Stimulated activated CD4-positive, alpha-beta T cell treated with anti-CD3 and anti-CD28 coated beads, Interleukin-2, amount 100 ng/mL, for 24 hours (primary cell): Measurements from ENCODE around the gene ABCA13.

Experiments
- DNase-seq, 2 donors: peaks; one replicate each; pipeline ENCODE4 v3.0.0-alpha.2; 2020

ABCA13 gene

GRCh38 chr7:48300301-48300700, 129.0 kb downstream of the ABCA13 start:
- DNase-seq = no peak

- no peak for DNase-seq
Measured at GRCh38 chr7:48301201-48301600, 129.9 kb downstream of the ABCA13 start.

GRCh38 chr7:48304641-48305040, 133.4 kb downstream of the ABCA13 start:
- no peak for DNase-seq

GRCh38 chr7:48305661-48306060, 134.4 kb downstream of the ABCA13 start:
- DNase-seq = no peak

GRCh38 chr7:48307041-48307714, 135.9 kb downstream of the ABCA13 start:
- DNase-seq = no peak

- no peak for DNase-seq
Measured at GRCh38 chr7:48309720-48310119, 138.5 kb downstream of the ABCA13 start.

GRCh38 chr7:48311464-48312100, 140.3 kb downstream of the ABCA13 start:
- DNase-seq = no peak

GRCh38 chr7:48312151-48312550, 140.9 kb downstream of the ABCA13 start:
- DNase-seq = no peak

- DNase-seq = no peak
Measured at GRCh38 chr7:48316768-48317167, 145.5 kb downstream of the ABCA13 start.

GRCh38 chr7:48317360-48317759, 146.1 kb downstream of the ABCA13 start:
- DNase-seq = no peak

GRCh38 chr7:48321319-48322010, 150.2 kb downstream of the ABCA13 start:
- DNase-seq = no peak

- no peak for DNase-seq
Measured at GRCh38 chr7:48337012-48337621, 165.9 kb downstream of the ABCA13 start.

- no peak for DNase-seq
Measured at GRCh38 chr7:48337781-48338180, 166.5 kb downstream of the ABCA13 start.

GRCh38 chr7:48347230-48347825, 176.1 kb downstream of the ABCA13 start:
- no peak for DNase-seq

GRCh38 chr7:48350515-48350914, 179.3 kb downstream of the ABCA13 start:
- DNase-seq = no peak

GRCh38 chr7:48351900-48352299, 180.6 kb downstream of the ABCA13 start:
- DNase-seq = no peak

GRCh38 chr7:48355346-48355745, 184.1 kb downstream of the ABCA13 start:
- DNase-seq = no peak

- DNase-seq = no peak
Measured at GRCh38 chr7:48360574-48360973, 189.3 kb downstream of the ABCA13 start.

GRCh38 chr7:48363174-48363573, 191.9 kb downstream of the ABCA13 start:
- no peak for DNase-seq

- no peak for DNase-seq
Measured at GRCh38 chr7:48365010-48365409, 193.8 kb downstream of the ABCA13 start.

GRCh38 chr7:48366096-48366495, 194.8 kb downstream of the ABCA13 start:
- no peak for DNase-seq

GRCh38 chr7:48376263-48376662, 205.0 kb downstream of the ABCA13 start:
- DNase-seq = no peak

GRCh38 chr7:48380921-48381320, 209.7 kb downstream of the ABCA13 start:
- DNase-seq = no peak
